GM12874 (cell line): ENCODE measurements around the gene STPG3.
A peak's percentile ranks its signal among the peaks of the same experiment; 100 is the strongest.

Experiments used
- CTCF ChIP-seq: IDR thresholded peaks from 2 replicates; pipeline ENCODE4 v1.5.1; 2011; ENCODE audit warnings: low read depth, mild to moderate bottlenecking, control low read depth, low read length, moderate library complexity; ENCODE audit not compliant: insufficient read depth

The STPG3 gene

GRCh38 chr9:137213160-137214060, 37.7 kb upstream of the STPG3 start:
- peak; percentile 29; the same call in 1 of the 2 replicates for TF ChIP-seq CTCF

- no peak for TF ChIP-seq CTCF
Measured at GRCh38 chr9:137214620-137215019, 36.5 kb upstream of the STPG3 start.

GRCh38 chr9:137215196-137215986, 35.7 kb upstream of the STPG3 start:
- TF ChIP-seq CTCF: no peak

- TF ChIP-seq CTCF: no peak
Measured at GRCh38 chr9:137216188-137216965, 34.7 kb upstream of the STPG3 start.

- no peak for TF ChIP-seq CTCF
Measured at GRCh38 chr9:137217276-137218211, 33.5 kb upstream of the STPG3 start.

GRCh38 chr9:137218212-137218753, 32.8 kb upstream of the STPG3 start:
- no peak for TF ChIP-seq CTCF
